K562 (cell line): ENCODE results near the gene ADAMTS2. TPM values are rescaled to one million over a fixed set of nuclear protein-coding genes. Genes with fewer than 3 reads are reported as not detected.

Experiments
- ATAC-seq: fragments of 200-7000 bp; cut with Tn5 transposase; 3 replicates; pipeline ENCODE4 v1.9.1; 2020; ENCODE audit warnings: moderate library complexity
- BruUV-seq: library from RNA; stranded (reverse); fragments of 400-500 nt; replicated peaks from 2 replicates; lab custom pipeline; 2021; lab: Mats Ljungman, UMichigan
- CTCF ChIA-PET: fragments of 300-600 bp; formaldehyde crosslinking; extraction: SDS; loops from one replicate; lab custom pipeline; 2021; ENCODE audit warnings: low intra/inter-chr PET ratio; lab: Yijun Ruan, JAX
- POLR2A ChIA-PET: fragments of 300-600, 350-650 bp; sonication (Branson Sonifier 250); formaldehyde crosslinking; extraction: SDS; loops from one replicate; lab custom pipeline; 2021; ENCODE audit warnings: antibody characterized with exemption, inconsistent platforms; lab: Yijun Ruan, JAX
- DNase-seq, 4 experiments: peaks; one replicate each; pipeline versions ENCODE4 v3.0.0 to v3.0.0-alpha.2; 2011 to 2018; ENCODE audit warnings: low spot score in 3 of 4, mixed read lengths in 3 of 4; ENCODE audit errors: extremely low read depth in 1 of 4
- FAIRE-seq: peaks from 2 replicates; lab custom pipeline; 2011; peaks lifted over from hg19 to GRCh38; lab: Jason Lieb, UNC
- H2AFZ ChIP-seq: 2 replicates; pipeline ENCODE4 v1.6.0; 2011; ENCODE audit warnings: low read depth, low read length, control low read depth, inconsistent platforms
- H3K27ac ChIP-seq: fragments of 200-600 bp; 3 replicates; pipeline ENCODE4 v1.8.0; 2011; ENCODE audit warnings: low read depth, mild to moderate bottlenecking, control low read depth, inconsistent platforms, low read length, moderate library complexity, mixed read lengths; ENCODE audit errors: extremely low read depth
- H3K27me3 ChIP-seq, 2 experiments: fragments of 300-600 bp in 1 of 2; 2 replicates in 1 of 2; 3 replicates in 1 of 2; pipeline versions ENCODE4 v1.6.0 to v1.8.0; 2011; ENCODE audit warnings: inconsistent platforms in 2 of 2, low read length in 2 of 2, mild to moderate bottlenecking in 1 of 2, mixed read lengths in 1 of 2, moderate library complexity in 1 of 2; ENCODE audit not compliant: control insufficient read depth in 2 of 2, insufficient read depth in 2 of 2
- H3K36me3 ChIP-seq: fragments of 300-600 bp; 3 replicates; pipeline ENCODE4 v1.8.0; 2011; ENCODE audit warnings: mild to moderate bottlenecking, low read length, inconsistent platforms; ENCODE audit not compliant: control insufficient read depth, insufficient read depth
- H3K4me1 ChIP-seq, 2 experiments: fragments of 200-600 bp in 1 of 2; replicated peaks in 1 of 2; 2 replicates in 1 of 2; 3 replicates in 1 of 2; pipeline versions ENCODE4 v1.5.1 to v1.8.0; 2011; ENCODE audit warnings: inconsistent platforms in 2 of 2, low read length in 2 of 2, mild to moderate bottlenecking in 1 of 2, mixed read lengths in 1 of 2, moderate library complexity in 1 of 2; ENCODE audit not compliant: control insufficient read depth in 2 of 2, insufficient read depth in 2 of 2
- H3K4me2 ChIP-seq: 2 replicates; pipeline ENCODE4 v1.6.1; 2011; ENCODE audit warnings: low read length, control low read depth, inconsistent platforms, mixed read lengths; ENCODE audit not compliant: insufficient read depth
- H3K4me3 ChIP-seq: fragments of 200-600 bp; sonication (generic), shearing (Covaris generic); 2 replicates; pipeline ENCODE4 v1.5.1; 2016; ENCODE audit warnings: control low read depth, inconsistent platforms
- H3K79me2 ChIP-seq: fragments of 200-600 bp; 3 replicates; pipeline ENCODE4 v1.8.0; 2011; ENCODE audit warnings: low read length, inconsistent platforms; ENCODE audit not compliant: control insufficient read depth, insufficient read depth
- H3K9ac ChIP-seq, 2 experiments: 2 replicates each; pipeline versions ENCODE4 v1.6.0 to v1.6.1; 2011; ENCODE audit warnings: low read depth in 2 of 2, low read length in 2 of 2, control low read depth in 1 of 2, inconsistent platforms in 1 of 2, mild to moderate bottlenecking in 1 of 2, mixed read lengths in 1 of 2; ENCODE audit not compliant: insufficient read depth in 1 of 2
- H3K9me1 ChIP-seq: one replicate; pipeline ENCODE4 v1.6.0; 2011; ENCODE audit warnings: inconsistent platforms, mild to moderate bottlenecking, low read length, moderate library complexity; ENCODE audit not compliant: control insufficient read depth, insufficient read depth
- H3K9me3 ChIP-seq: replicated peaks from 2 replicates; pipeline ENCODE4 v1.5.1; 2011; ENCODE audit warnings: low read depth, low read length, inconsistent platforms; ENCODE audit not compliant: control insufficient read depth, insufficient read depth
- H4K20me1 ChIP-seq: replicated peaks from 2 replicates; pipeline ENCODE4 v1.6.1; 2011; ENCODE audit warnings: low read length, inconsistent platforms, mixed read lengths; ENCODE audit not compliant: control insufficient read depth, insufficient read depth
- ARID2 ChIP-seq: fragments of 450-650 bp; IDR thresholded peaks from 2 replicates; pipeline ENCODE4 v1.6.1; 2017; ENCODE audit warnings: antibody characterized with exemption, mild to moderate bottlenecking
- FOXA3 ChIP-seq, 2 experiments: fragments of 450-650 bp in 1 of 2; sonication (generic) in 1 of 2; formaldehyde crosslinking; IDR thresholded peaks in 1 of 2; conservative IDR thresholded peaks in 1 of 2; 2 replicates each; pipeline versions ENCODE4 v1.4.0 to v1.8.0; 2020 to 2022; ENCODE audit warnings: mild to moderate bottlenecking in 2 of 2, missing genetic modification reagents in 1 of 2
- KDM4B ChIP-seq, 2 experiments: fragments of 450-650 bp in 1 of 2; sonication (generic) in 1 of 2; IDR thresholded peaks; 2 replicates each; pipeline ENCODE4 v1.6.1; 2016 to 2017; ENCODE audit warnings: borderline replicate concordance in 2 of 2, antibody characterized with exemption in 1 of 2, low read depth in 1 of 2, mild to moderate bottlenecking in 1 of 2
- MAFF ChIP-seq: IDR thresholded peaks from 2 replicates; pipeline ENCODE4 v1.6.1; 2012; ENCODE audit warnings: low read length, improper control_type of control experiment
- MYNN ChIP-seq, 2 experiments: sonication (generic); formaldehyde crosslinking in 1 of 2; IDR thresholded peaks; 2 replicates each; pipeline versions ENCODE4 v1.5.0 to v1.6.1; 2016 to 2020; ENCODE audit warnings: antibody characterized with exemption in 1 of 2, missing genetic modification reagents in 1 of 2
- NONO ChIP-seq, 2 experiments: fragments of 200-400 bp in 1 of 2; fragments of 450-650 bp in 1 of 2; formaldehyde crosslinking in 1 of 2; IDR thresholded peaks; 2 replicates each; pipeline ENCODE4 v1.6.1; 2017; ENCODE audit warnings: low read depth in 2 of 2, mild to moderate bottlenecking in 2 of 2, moderate library complexity in 2 of 2, low read length in 1 of 2
- PTRF ChIP-seq: fragments of 450-650 bp; IDR thresholded peaks from 2 replicates; pipeline ENCODE4 v1.6.1; 2016; ENCODE audit warnings: mild to moderate bottlenecking, missing genetic modification characterization, missing compliant biosample characterization
- RBFOX2 ChIP-seq: fragments of 200-400 bp; formaldehyde crosslinking; IDR thresholded peaks from 2 replicates; pipeline ENCODE4 v1.6.1; 2017; ENCODE audit warnings: low read depth, mild to moderate bottlenecking, low read length, moderate library complexity
- RREB1 ChIP-seq: fragments of 250-450 bp; sonication (Bioruptor Pico); IDR thresholded peaks from 2 replicates; pipeline ENCODE4 v1.4.0; 2020
- SFPQ ChIP-seq: fragments of 200-400 bp; formaldehyde crosslinking; IDR thresholded peaks from 2 replicates; pipeline ENCODE4 v1.6.1; 2017; ENCODE audit warnings: mild to moderate bottlenecking, low read depth, low read length, moderate library complexity
- SMAD4 ChIP-seq: fragments of 250-450 bp; sonication (Bioruptor Pico); conservative IDR thresholded peaks from 2 replicates; pipeline ENCODE4 v1.8.0; 2021; ENCODE audit warnings: inconsistent platforms, mild to moderate bottlenecking, moderate library complexity
- TFAM ChIP-seq: fragments of 250-450 bp; sonication (Bioruptor Pico); conservative IDR thresholded peaks from 2 replicates; pipeline ENCODE4 v1.5.0; 2021; ENCODE audit warnings: mild to moderate bottlenecking, moderate library complexity
- ZNF212 ChIP-seq: fragments of 450-650 bp; formaldehyde crosslinking; IDR thresholded peaks from 2 replicates; pipeline ENCODE4 v1.4.0; 2020; ENCODE audit warnings: mild to moderate bottlenecking
- ZNF445 ChIP-seq: fragments of 250-450 bp; sonication (Bioruptor Pico); IDR thresholded peaks from 2 replicates; pipeline ENCODE4 v1.4.0; 2020; ENCODE audit warnings: low read depth, mild to moderate bottlenecking, moderate library complexity
- ZNF76 ChIP-seq: fragments of 250-450 bp; sonication (Bioruptor Pico); IDR thresholded peaks from 2 replicates; pipeline ENCODE4 v1.4.0; 2020; ENCODE audit warnings: mild to moderate bottlenecking, moderate library complexity, borderline replicate concordance
- WGBS: fragments of 100-300 bp; shearing (Covaris generic); methylation state at CpG from one replicate; pipeline ENCODE4 v1.1.6; 2016; ENCODE audit warnings: low coverage, mixed read lengths; ENCODE audit not compliant: insufficient coverage; ENCODE audit errors: missing lambda C conversion rate; 5-methylcytosine and 5-hydroxymethylcytosine counted together
- in situ Hi-C: fragments of 300-500 bp; cut with MboI; formaldehyde crosslinking; loops from 4 replicates; pipeline ENCODE4 v1.15.0; 2018; ENCODE audit warnings: inconsistent platforms, mixed read lengths
- intact Hi-C: fragments of 100-400 bp; cut with micrococcal nuclease; formaldehyde crosslinking; loops from 2 replicates; pipeline ENCODE4 v1.14.2; 2022
- polyA plus RNA-seq, 8 experiments: library from polyadenylated mRNA; depleted of rRNA in 4 of 8; stranded (reverse) in 5 of 8; unstranded in 3 of 8; fragments of >200 nt; fragmentation: Nextera tagmentation in 2 of 8; fragmentation: Illumina TruSeq in 1 of 8; extraction: Ambion mirVana in 2 of 8; extraction: Trizol in 1 of 8; gene quantifications; 2 replicates each; pipeline versions ENCODE4 v1.2.1 to v1.2.3, GENCODE V29; 2011 to 2014; ENCODE audit warnings: inconsistent platforms in 1 of 8, missing spikeins in 1 of 8
- total RNA-seq, 7 experiments: library from RNA; depleted of rRNA in 6 of 7; stranded (reverse); fragments of >200 nt in 6 of 7; fragmentation: Illumina TruSeq in 2 of 7; extraction: Trizol in 2 of 7; gene quantifications; 2 replicates each; pipeline versions ENCODE4 v1.2.1 to v1.2.3, GENCODE V29; 2011 to 2021; ENCODE audit warnings: low replicate concordance in 1 of 7

ADAMTS2 gene
- total and polyA plus RNA-seq, 9 of the 15 experiments (the other 6 are each of a cell fraction or from before 2014, with no cell fraction given): not detected

GRCh38 chr5:179161901-179162300, 183.4 kb downstream of the ADAMTS2 start:
- Histone ChIP-seq H3K27ac (no peak overlapping the region), H3K36me3 (no peaks in the 10 kb centered on the region)
- CTCF ChIA-PET: no interaction called here
- no peak for TF ChIP-seq MAFF
- TF ChIP-seq FOXA3 (CRISPR knock-in tag; conservative IDR thresholded peaks at IDR 0.05 in 1 of 2, IDR thresholded peaks at IDR 0.05 in 1 of 2): no peak
- TF ChIP-seq ZNF212 (CRISPR knock-in tag): no peak
- no peak for TF ChIP-seq SFPQ
- TF ChIP-seq MYNN (IDR thresholded peaks at IDR 0.05): no peak
- no peak for TF ChIP-seq MYNN (CRISPR knock-in tag; IDR thresholded peaks at IDR 0.05)
- no peak for TF ChIP-seq ZNF445 (CRISPR knock-in tag)
- TF ChIP-seq KDM4B (IDR thresholded peaks at IDR 0.05; ENCODE audit: borderline replicate concordance in 2 of 2, low read depth in 1 of 2): no peak
- no peak for TF ChIP-seq RBFOX2
- TF ChIP-seq SMAD4 (CRISPR knock-in tag): no peak
- TF ChIP-seq ZNF76: no peak
- no peak for TF ChIP-seq ARID2
- TF ChIP-seq NONO (IDR thresholded peaks at IDR 0.05; ENCODE audit: low read depth in 2 of 2, low read length in 1 of 2): no peak
- TF ChIP-seq RREB1 (CRISPR knock-in tag): no peak
- no peak for TF ChIP-seq PTRF (tag)
- no peak for TF ChIP-seq TFAM (CRISPR knock-in tag)

More at GRCh38 chr5:179161901-179162300, 183.4 kb downstream of the ADAMTS2 start:
- Histone ChIP-seq H4K20me1 (no peaks in the 10 kb centered on the region), H3K9me1 (no peaks in the 10 kb centered on the region), H3K79me2 (no peaks in the 10 kb centered on the region), H2AFZ (no peak overlapping the region), H3K9ac (no peak overlapping the region), H3K9me3 (no peaks in the 10 kb centered on the region), H3K4me3 (no peak overlapping the region), H3K27me3 (peaks cover 3 to 73% of the 10 kb centered on the region in 2 experiments; a peak in 3 of 5 replicates), H3K4me2 (no peak overlapping the region), H3K4me1 (peaks cover 0 to 6% of the 10 kb centered on the region in 2 experiments; a peak in 1 of 5 replicates)
- no TSS peak for BruUV-seq
- FAIRE-seq (no peak), ATAC-seq (no peak), DNase-seq (no peak)
- in situ Hi-C loops (no loop called here), intact Hi-C loops (no loop called here)
- WGBS: 3% methylated on average over 8 of the region's 8 CpGs
- POLR2A ChIA-PET: no interaction called here
